GM15510 (cell line): ENCODE measurements around the gene DMRTA2.

Experiments used
- POLR2A ChIP-seq: IDR thresholded peaks from 3 replicates; pipeline ENCODE4 v1.6.1; 2011; ENCODE audit warnings: borderline replicate concordance; ENCODE audit not compliant: insufficient read length; ENCODE audit errors: extremely low read depth

DMRTA2 gene

GRCh38 chr1:50427086-50427817 lies 4.0 kb upstream of the DMRTA2 start:
- TF ChIP-seq POLR2A = no peak

GRCh38 chr1:50426702-50427085 lies 3.5 kb upstream of the DMRTA2 start:
- no peak for TF ChIP-seq POLR2A

GRCh38 chr1:50426108-50426700 lies 3.0 kb upstream of the DMRTA2 start:
- TF ChIP-seq POLR2A = no peak

- TF ChIP-seq POLR2A = no peak
Observed at GRCh38 chr1:50425376-50426107, 2.3 kb upstream of the DMRTA2 start.

GRCh38 chr1:50424884-50425375 lies 1.7 kb upstream of the DMRTA2 start:
- TF ChIP-seq POLR2A = no peak

GRCh38 chr1:50424045-50424883 lies 1.0 kb upstream of the DMRTA2 start:
- no peak for TF ChIP-seq POLR2A

- TF ChIP-seq POLR2A = no peak
Observed at GRCh38 chr1:50423670-50424000, 392 bp upstream of the DMRTA2 start.

GRCh38 chr1:50422675-50422945 lies 633 bp downstream of the DMRTA2 start:
- TF ChIP-seq POLR2A = no peak

- TF ChIP-seq POLR2A = no peak
Observed at GRCh38 chr1:50421768-50422674, 1.2 kb downstream of the DMRTA2 start.

GRCh38 chr1:50421366-50421748 lies 1.9 kb downstream of the DMRTA2 start:
- no peak for TF ChIP-seq POLR2A

- TF ChIP-seq POLR2A = no peak
Observed at GRCh38 chr1:50420689-50421365, 2.4 kb downstream of the DMRTA2 start.

GRCh38 chr1:50419907-50420677 lies 3.2 kb downstream of the DMRTA2 start:
- no peak for TF ChIP-seq POLR2A
